KMS-11 (cell line): Measurements from ENCODE around the gene PDE11A.

Experiments used
- H2AFZ ChIP-seq: fragments of 200-600 bp; sonication (generic); 2 replicates; pipeline ENCODE4 v1.6.1; 2016; ENCODE audit warnings: antibody characterized with exemption, mixed run types, low read depth
- H3K27ac ChIP-seq: fragments of 200-600 bp; sonication (generic); 2 replicates; pipeline ENCODE4 v1.6.1; 2016; ENCODE audit warnings: mild to moderate bottlenecking, mixed run types
- H3K27me3 ChIP-seq: fragments of 200-600 bp; sonication (generic); 2 replicates; pipeline ENCODE4 v1.6.1; 2017; ENCODE audit warnings: mild to moderate bottlenecking, low read depth, mixed run types, moderate library complexity; ENCODE audit not compliant: insufficient read depth
- H3K36me3 ChIP-seq: fragments of 200-600 bp; sonication (generic); 2 replicates; pipeline ENCODE4 v1.6.1; 2017; ENCODE audit warnings: mild to moderate bottlenecking, mixed run types; ENCODE audit not compliant: insufficient read depth
- H3K4me1 ChIP-seq: fragments of 200-600 bp; sonication (generic); 2 replicates; pipeline ENCODE4 v1.6.1; 2016; ENCODE audit warnings: mild to moderate bottlenecking, low read depth, mixed run types; ENCODE audit not compliant: poor library complexity, severe bottlenecking
- H3K4me2 ChIP-seq: fragments of 200-600 bp; sonication (generic); 2 replicates; pipeline ENCODE4 v1.7.0; 2016; ENCODE audit warnings: mild to moderate bottlenecking, mixed run types
- H3K4me3 ChIP-seq: fragments of 200-600 bp; sonication (generic); IDR thresholded peaks from 2 replicates; pipeline ENCODE4 v1.6.1; 2017; ENCODE audit warnings: low read depth, low read length, mixed read lengths; ENCODE audit not compliant: insufficient read depth
- H3K79me2 ChIP-seq: fragments of 200-600 bp; sonication (generic); 2 replicates; pipeline ENCODE4 v1.6.1; 2016; ENCODE audit warnings: low read depth, mixed run types; ENCODE audit not compliant: insufficient read depth
- H3K9ac ChIP-seq: fragments of 200-600 bp; sonication (generic); 2 replicates; pipeline ENCODE4 v1.6.1; 2016; ENCODE audit warnings: mild to moderate bottlenecking, mixed run types
- H4K20me1 ChIP-seq: fragments of 200-600 bp; sonication (generic); 2 replicates; pipeline ENCODE4 v1.6.1; 2016; ENCODE audit warnings: mild to moderate bottlenecking, mixed run types; ENCODE audit not compliant: insufficient read depth
- CTCF ChIP-seq: fragments of 200-600 bp; sonication (generic); conservative IDR thresholded peaks from 2 replicates; pipeline ENCODE4 v1.6.1; 2017; ENCODE audit warnings: low read depth, mild to moderate bottlenecking, antibody characterized with exemption, low read length, moderate library complexity, mixed read lengths

Gene PDE11A

GRCh38 chr2:177873915-177874314 lies 198.7 kb downstream of the PDE11A start:
- no peaks in the 10 kb centered on the region for H3K27me3 ChIP-seq
- TF ChIP-seq CTCF, result no peak

GRCh38 chr2:177872286-177872685 lies 200.3 kb downstream of the PDE11A start:
- H3K4me3 ChIP-seq, result no peak overlapping the region
- H3K79me2 ChIP-seq, result no peaks in the 10 kb centered on the region
- no peak overlapping the region for H3K27ac ChIP-seq
- no peaks in the 10 kb centered on the region for H3K27me3 ChIP-seq
- no peak overlapping the region for H2AFZ ChIP-seq
- H3K9ac ChIP-seq, result no peak overlapping the region
- no peak for TF ChIP-seq CTCF
- no peaks in the 10 kb centered on the region for H4K20me1 ChIP-seq
- no peaks in the 10 kb centered on the region for H3K36me3 ChIP-seq
- no peaks in the 10 kb centered on the region for H3K4me1 ChIP-seq
- no peak overlapping the region for H3K4me2 ChIP-seq

More at GRCh38 chr2:177873915-177874314, 198.7 kb downstream of the PDE11A start:
- no peak overlapping the region for H2AFZ ChIP-seq
- H3K36me3 ChIP-seq, result no peaks in the 10 kb centered on the region
- no peaks in the 10 kb centered on the region for H4K20me1 ChIP-seq
- no peak overlapping the region for H3K9ac ChIP-seq
- H3K4me3 ChIP-seq, result no peak overlapping the region
- H3K4me1 ChIP-seq, result peaks cover 15% of the 10 kb centered on the region
- no peak overlapping the region for H3K27ac ChIP-seq
- no peak overlapping the region for H3K4me2 ChIP-seq
- H3K79me2 ChIP-seq, result no peaks in the 10 kb centered on the region

GRCh38 chr2:177869912-177870311 lies 202.7 kb downstream of the PDE11A start:
- Histone ChIP-seq H3K36me3 (no peaks in the 10 kb centered on the region), H4K20me1 (no peaks in the 10 kb centered on the region), H3K9ac (no peak overlapping the region), H3K27me3 (no peaks in the 10 kb centered on the region), H2AFZ (no peak overlapping the region), H3K79me2 (no peaks in the 10 kb centered on the region), H3K27ac (no peak overlapping the region), H3K4me2 (no peak overlapping the region), H3K4me3 (no peak overlapping the region), H3K4me1 (no peaks in the 10 kb centered on the region)
- no peak for TF ChIP-seq CTCF

- H3K27ac ChIP-seq, result no peak overlapping the region
- no peak overlapping the region for H3K4me3 ChIP-seq
- H2AFZ ChIP-seq, result no peak overlapping the region
- H3K27me3 ChIP-seq, result no peaks in the 10 kb centered on the region
- no peak for TF ChIP-seq CTCF
- no peaks in the 10 kb centered on the region for H3K4me1 ChIP-seq
- no peaks in the 10 kb centered on the region for H3K79me2 ChIP-seq
- no peak overlapping the region for H3K4me2 ChIP-seq
- H4K20me1 ChIP-seq, result no peaks in the 10 kb centered on the region
- no peak overlapping the region for H3K9ac ChIP-seq
- H3K36me3 ChIP-seq, result no peaks in the 10 kb centered on the region
These were observed 203.4 kb downstream of the PDE11A start for GRCh38 chr2:177869209-177869608.
